ENCODE measurements around the gene PML.

PML gene

DNA sequence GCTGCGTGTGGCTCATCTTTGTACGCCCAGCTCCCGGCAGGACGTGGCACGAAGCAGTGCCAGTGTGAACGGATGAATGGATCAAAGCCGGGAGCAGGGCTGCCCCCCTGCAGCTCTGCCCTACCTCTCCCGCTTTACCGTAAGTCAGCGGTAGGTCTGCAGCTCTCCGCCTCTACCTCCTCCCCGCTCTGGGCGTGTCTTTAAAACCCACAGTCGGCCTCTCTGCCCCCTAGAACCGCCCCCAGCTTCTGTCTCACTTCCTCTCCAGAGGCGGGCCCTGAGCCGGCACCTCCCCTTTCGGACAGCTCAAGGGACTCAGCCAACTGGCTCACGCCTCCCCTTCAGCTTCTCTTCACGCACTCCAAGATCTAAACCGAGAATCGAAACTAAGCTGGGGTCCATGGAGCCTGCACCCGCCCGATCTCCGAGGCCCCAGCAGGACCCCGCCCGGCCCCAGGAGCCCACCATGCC, at the start of gene PML:
Gene PML (plus strand): TSS at position 304 of the 471 bp plus-strand sequence. CDS start 97 bp downstream, at position 401.
- in situ Hi-C loops (cut with HindIII; ENCODE audit: low pct_ligation_motif_present, low sequenced_read_pairs) = no loop called here

DNA sequence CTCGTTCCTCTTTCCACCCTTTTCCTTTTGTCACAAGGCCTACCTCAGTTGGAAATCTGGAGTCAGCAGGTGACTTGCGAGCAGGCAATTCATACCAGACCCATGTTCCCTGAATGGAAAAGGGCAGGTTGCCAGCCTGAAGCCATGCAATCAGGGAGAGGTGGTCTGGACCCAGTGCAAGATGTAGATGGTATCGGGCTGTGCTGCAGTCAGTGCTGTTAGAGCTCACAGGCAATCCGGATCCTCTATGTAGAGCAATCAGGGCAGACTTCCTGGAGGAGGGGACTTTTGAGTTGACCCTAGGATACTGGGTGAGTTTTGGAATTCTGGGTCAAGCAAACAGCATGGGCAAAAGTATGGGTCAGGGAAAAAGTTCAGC, 49.4 kb upstream of the PML start:
- Histone ChIP-seq H3K36me3 (replicated peaks) (peaks cover 30% of the 10 kb centered on the region), H3K4me3 (ENCODE audit: low read depth, low read length) (no peak overlapping the region), H3K27ac (no peak overlapping the region), H3K27me3 (replicated peaks) (no peaks in the 10 kb centered on the region)
- DNase-seq = no peak
- in situ Hi-C loops (cut with HindIII; ENCODE audit: low pct_ligation_motif_present, low sequenced_read_pairs) = no loop called here
- TF ChIP-seq CTCF (IDR thresholded peaks at IDR 0.05; ENCODE audit: low read depth, low read length, missing control alignments) = no peak

More for the DNA sequence above, at the start of gene PML:
- TF ChIP-seq CTCF (IDR thresholded peaks at IDR 0.05; ENCODE audit: low read depth, low read length, missing control alignments) = no peak
- Histone ChIP-seq H3K27ac (peak within 1 kb of the TSS; percentile 56), H3K4me3 (ENCODE audit: low read depth, low read length) (peak within 1 kb of the TSS; percentile 74), H3K27me3 (replicated peaks) (no peaks in the 10 kb centered on the region), H3K36me3 (replicated peaks) (peaks cover 17% of the 10 kb centered on the region)
- peak; percentile 97 for DNase-seq

GRCh38 chr15:73946046-73946721, 48.3 kb upstream of the PML start:
- no peak for TF ChIP-seq CTCF (IDR thresholded peaks at IDR 0.05; ENCODE audit: low read depth, low read length, missing control alignments)

DNA sequence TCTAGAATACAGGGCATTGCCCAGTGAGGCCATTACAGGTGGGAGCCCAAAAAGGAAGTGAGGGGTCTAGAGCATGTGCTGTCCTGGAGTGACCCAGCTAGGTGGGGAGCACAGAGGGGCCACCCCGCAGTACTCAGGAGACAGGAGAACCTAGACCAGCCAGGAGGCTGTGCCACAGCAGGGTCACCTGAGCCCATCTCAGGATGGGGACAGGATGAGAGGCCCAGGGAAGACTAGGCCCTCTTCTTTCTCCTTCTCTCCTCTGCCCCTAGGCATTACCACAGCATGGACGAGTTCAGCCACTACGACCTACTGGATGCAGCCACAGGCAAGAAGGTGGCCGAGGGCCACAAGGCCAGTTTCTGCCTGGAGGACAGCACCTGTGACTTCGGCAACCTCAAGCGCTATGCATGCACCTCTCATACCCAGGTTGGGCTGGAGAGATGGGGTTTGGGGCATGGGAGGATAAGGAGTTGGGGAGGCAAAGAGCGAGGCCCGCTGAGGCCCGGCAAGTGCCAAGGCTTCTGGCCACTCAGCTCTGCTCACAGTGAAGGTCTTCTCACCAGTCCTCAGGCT, 47.6 kb upstream of the PML start:
- DNase-seq = no peak
- Histone ChIP-seq H3K36me3 (replicated peaks) (peaks cover 30% of the 10 kb centered on the region), H3K27me3 (replicated peaks) (no peaks in the 10 kb centered on the region), H3K4me3 (ENCODE audit: low read depth, low read length) (no peak overlapping the region), H3K27ac (no peak overlapping the region)
- in situ Hi-C loops (cut with HindIII; ENCODE audit: low pct_ligation_motif_present, low sequenced_read_pairs) = no loop called here
- TF ChIP-seq CTCF (IDR thresholded peaks at IDR 0.05; ENCODE audit: low read depth, low read length, missing control alignments) = no peak

More at GRCh38 chr15:73946046-73946721, 48.3 kb upstream of the PML start:
- in situ Hi-C loops (cut with HindIII; ENCODE audit: low pct_ligation_motif_present, low sequenced_read_pairs) = no loop called here
- Histone ChIP-seq H3K4me3 (ENCODE audit: low read depth, low read length) (no peak overlapping the region), H3K27me3 (replicated peaks) (no peaks in the 10 kb centered on the region), H3K36me3 (replicated peaks) (peaks cover 30% of the 10 kb centered on the region), H3K27ac (no peak overlapping the region)
- DNase-seq = no peak

DNA sequence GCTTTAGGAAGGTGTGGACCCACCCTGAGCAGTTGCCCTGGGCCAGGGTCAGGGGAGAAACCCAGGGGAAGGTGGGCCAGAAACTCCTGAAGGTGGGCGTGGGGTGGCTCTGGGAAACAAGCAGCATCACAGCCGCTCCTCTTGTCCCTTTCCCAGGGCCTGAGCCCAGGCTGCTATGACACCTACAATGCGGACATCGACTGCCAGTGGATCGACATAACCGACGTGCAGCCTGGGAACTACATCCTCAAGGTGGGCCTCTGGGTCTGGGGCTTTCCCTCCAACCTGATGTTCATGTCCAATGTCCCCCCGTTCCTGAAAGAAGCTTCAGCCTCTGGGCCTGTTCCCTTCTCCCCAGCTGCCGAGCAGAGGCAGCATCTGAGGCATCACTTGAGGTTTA, 46.9 kb upstream of the PML start:
- H3K36me3 ChIP-seq (replicated peaks) = peaks cover 37% of the 10 kb centered on the region

More for the DNA sequence above, 46.9 kb upstream of the PML start:
- no peak overlapping the region for H3K4me3 ChIP-seq (ENCODE audit: low read depth, low read length)
- in situ Hi-C loops (cut with HindIII; ENCODE audit: low pct_ligation_motif_present, low sequenced_read_pairs) = no loop called here
- no peak for TF ChIP-seq CTCF (IDR thresholded peaks at IDR 0.05; ENCODE audit: low read depth, low read length, missing control alignments)
- no peaks in the 10 kb centered on the region for H3K27me3 ChIP-seq (replicated peaks)
- no peak for DNase-seq
- no peak overlapping the region for H3K27ac ChIP-seq

All from brain microvascular endothelial cell (primary cell).